ENCODE measurements around the gene CERS4. TPM values are rescaled to one million over a fixed set of nuclear protein-coding genes. Genes with fewer than 3 reads are reported as not detected.
"Not testable (repeated sequence)": the region's sequence is repeated elsewhere in the genome, so short reads cannot be mapped to it uniquely, and the experiment has no call there.

Gene CERS4
- polyA plus RNA-seq, 1 of the 3 experiments (the other 2 are of a cell fraction) = 36.5 TPM

GRCh38 chr19:8245869-8246835 lies 37.0 kb downstream of the CERS4 start:
- no peak overlapping the region for H3K9ac ChIP-seq
- H3K79me2 ChIP-seq (ENCODE audit: insufficient read depth) = no peaks in the 10 kb centered on the region
- no peaks in the 10 kb centered on the region for H3K27me3 ChIP-seq (ENCODE audit: insufficient read depth)
- no peaks in the 10 kb centered on the region for H3K9me2 ChIP-seq
- WGBS (ENCODE audit: low lambda C conversion rate) = 93% methylated on average over 8 of the region's 11 CpGs
- H3K27ac ChIP-seq (ENCODE audit: low read depth in 2 of 2, low read length in 1 of 2) = no peak overlapping the region
- no peaks in the 10 kb centered on the region for H3F3A ChIP-seq (replicated peaks; ENCODE audit: insufficient read depth)
- H3K9me3 ChIP-seq = no peaks in the 10 kb centered on the region
- H4K20me1 ChIP-seq (ENCODE audit: insufficient read depth) = no peaks in the 10 kb centered on the region
- H3K4me3 ChIP-seq (ENCODE audit: low read depth in 2 of 2, low read length in 1 of 2) = no peak overlapping the region
- no peak for TF ChIP-seq FOSL2 (IDR thresholded peaks at IDR 0.05; ENCODE audit: borderline replicate concordance, low read depth)
- TF ChIP-seq USF1 (IDR thresholded peaks at IDR 0.05; ENCODE audit: borderline replicate concordance, low read depth) = no peak
- no peak for TF ChIP-seq JUND (IDR thresholded peaks at IDR 0.05)
- no peak for TF ChIP-seq SIN3A (IDR thresholded peaks at IDR 0.05; ENCODE audit: borderline replicate concordance, low read depth, low read length)
- TF ChIP-seq REST (IDR thresholded peaks at IDR 0.05; ENCODE audit: low read depth, low read length) = no peak
- no peak for TF ChIP-seq GATA2 (CRISPR knock-in tag; IDR thresholded peaks at IDR 0.05)
- no peak for TF ChIP-seq RFX5 (IDR thresholded peaks at IDR 0.05; ENCODE audit: low read length)
- no peak for TF ChIP-seq EZH2phosphoT487 (IDR thresholded peaks at IDR 0.05; ENCODE audit: borderline replicate concordance, low read depth)
- no peak for TF ChIP-seq RXRA (IDR thresholded peaks at IDR 0.05; ENCODE audit: borderline replicate concordance, low read depth)
- no peak for TF ChIP-seq NRF1 (IDR thresholded peaks at IDR 0.05; ENCODE audit: low read depth, low read length)
- no peak for TF ChIP-seq PBX3 (IDR thresholded peaks at IDR 0.05)
- TF ChIP-seq GABPA (IDR thresholded peaks at IDR 0.05; ENCODE audit: low read depth) = no peak
- no peak for TF ChIP-seq USF2 (IDR thresholded peaks at IDR 0.05; ENCODE audit: borderline replicate concordance, low read depth, low read length)
- no peak for TF ChIP-seq IRF3 (IDR thresholded peaks at IDR 0.05; ENCODE audit: low read depth, low read length)
- TF ChIP-seq TCF12 (IDR thresholded peaks at IDR 0.05) = no peak
- no peaks in the 10 kb centered on the region for H3K36me3 ChIP-seq (replicated peaks in 1 of 2; ENCODE audit: control insufficient read depth in 1 of 2, insufficient read depth in 2 of 2, low read length in 1 of 2)
- POLR2A ChIA-PET = no interaction called here
- H3K4me1 ChIP-seq (ENCODE audit: control insufficient read depth in 1 of 2, insufficient read depth in 2 of 2, low read depth in 1 of 2, low read length in 1 of 2) = peaks cover 0 to 1% of the 10 kb centered on the region in 2 experiments; a peak in 1 of 4 replicates
- CTCF ChIA-PET = interaction anchor here (1.1 to 1.6 kb wide), 2 partner anchors 87 kb away, joined by 3 to 5 read pairs; no protein-coding TSS in a partner anchor
- H3K4me2 ChIP-seq = no peak overlapping the region
- no peak overlapping the region for H2AFZ ChIP-seq (ENCODE audit: low read depth)
- no peak for DNase-seq

GRCh38 chr19:8247129-8247890 lies 38.1 kb downstream of the CERS4 start:
- H2AFZ ChIP-seq (ENCODE audit: low read depth); H3K4me1 ChIP-seq (ENCODE audit: control insufficient read depth in 1 of 2, insufficient read depth in 2 of 2, low read depth in 1 of 2, low read length in 1 of 2); H3F3A ChIP-seq (replicated peaks; ENCODE audit: insufficient read depth); H3K4me2 ChIP-seq; H3K36me3 ChIP-seq (replicated peaks in 1 of 2; ENCODE audit: control insufficient read depth in 1 of 2, insufficient read depth in 2 of 2, low read length in 1 of 2); H3K27me3 ChIP-seq (ENCODE audit: insufficient read depth); H3K9me3 ChIP-seq; H3K9ac ChIP-seq; POLR2A ChIA-PET; H4K20me1 ChIP-seq (ENCODE audit: insufficient read depth); DNase-seq; H3K27ac ChIP-seq (ENCODE audit: low read depth in 2 of 2, low read length in 1 of 2); H3K79me2 ChIP-seq (ENCODE audit: insufficient read depth); H3K4me3 ChIP-seq (ENCODE audit: low read depth in 2 of 2, low read length in 1 of 2); H3K9me2 ChIP-seq: not testable (repeated sequence)
- CTCF ChIA-PET = interaction anchor here (0.8 to 1.1 kb wide), 2 partner anchors 89 to 276 kb away, joined by 3 read pairs; no protein-coding TSS in a partner anchor
- WGBS (ENCODE audit: low lambda C conversion rate) = 82% methylated on average over 9 of the region's 9 CpGs
